WERI-Rb-1 (cell line): Measurements from ENCODE around the gene KCNC3.

ENCODE experiments used
- DNase-seq: peaks from one replicate; pipeline ENCODE4 v3.0.0-alpha.2; 2020
- H3K27ac ChIP-seq: fragments of 250-450 bp; sonication (Bioruptor Pico); 2 replicates; pipeline ENCODE4 v1.5.1; 2020; ENCODE audit warnings: mild to moderate bottlenecking, moderate library complexity
- H3K27me3 ChIP-seq: fragments of 250-450 bp; sonication (Bioruptor Pico); 2 replicates; pipeline ENCODE4 v1.5.1; 2021; ENCODE audit warnings: mild to moderate bottlenecking, low read depth, moderate library complexity; ENCODE audit not compliant: insufficient read depth, severe bottlenecking
- H3K36me3 ChIP-seq: fragments of 250-450 bp; sonication (Bioruptor Pico); 2 replicates; pipeline ENCODE4 v1.5.1; 2020; ENCODE audit warnings: mild to moderate bottlenecking, moderate library complexity
- H3K4me3 ChIP-seq: 2 replicates; pipeline ENCODE4 v1.5.1; 2011; ENCODE audit warnings: low read depth, mild to moderate bottlenecking, control low read depth, low read length
- H3K9me3 ChIP-seq: fragments of 250-450 bp; sonication (Bioruptor Pico); 2 replicates; pipeline ENCODE4 v1.5.1; 2021; ENCODE audit warnings: mild to moderate bottlenecking, moderate library complexity; ENCODE audit not compliant: severe bottlenecking
- CTCF ChIP-seq: IDR thresholded peaks from 2 replicates; pipeline ENCODE4 v1.5.1; 2011; ENCODE audit warnings: low read depth, mild to moderate bottlenecking, control low read depth, inconsistent platforms, low read length

KCNC3 gene

GRCh38 chr19:50329146-50329925, at the start of gene KCNC3:
TSS of gene KCNC3 (minus strand) at chr19:50329377. CDS start at chr19:50329082, 295 bp downstream.
- peak; percentile 100 for DNase-seq
- Histone ChIP-seq H3K4me3 (peak within 1 kb of the TSS; percentile 61), H3K27me3 (no peaks in the 10 kb centered on the region), H3K27ac (peak within 1 kb of the TSS; percentile 83), H3K9me3 (peaks cover 3% of the 10 kb centered on the region), H3K36me3 (no peaks in the 10 kb centered on the region)
- TF ChIP-seq CTCF, result no peak

- Histone ChIP-seq H3K27me3 (no peaks in the 10 kb centered on the region), H3K27ac (no peak overlapping the region), H3K36me3 (peaks cover 56% of the 10 kb centered on the region), H3K9me3 (no peaks in the 10 kb centered on the region), H3K4me3 (no peak overlapping the region)
- TF ChIP-seq CTCF, result no peak
- DNase-seq, result no peak
These were observed 49.7 kb upstream of the KCNC3 start for GRCh38 chr19:50378863-50379236.

GRCh38 chr19:50378169-50378862, 49.1 kb upstream of the KCNC3 start:
- TF ChIP-seq CTCF, result no peak
- Histone ChIP-seq H3K9me3 (no peaks in the 10 kb centered on the region), H3K36me3 (peaks cover 55% of the 10 kb centered on the region), H3K27me3 (no peaks in the 10 kb centered on the region), H3K27ac (no peak overlapping the region), H3K4me3 (no peak overlapping the region)
- DNase-seq, result no peak

GRCh38 chr19:50377517-50377916, 48.3 kb upstream of the KCNC3 start:
- Histone ChIP-seq H3K27ac (no peak overlapping the region), H3K36me3 (peaks cover 47% of the 10 kb centered on the region), H3K27me3 (no peaks in the 10 kb centered on the region), H3K9me3 (no peaks in the 10 kb centered on the region), H3K4me3 (no peak overlapping the region)
- no peak for DNase-seq
- TF ChIP-seq CTCF, result no peak

GRCh38 chr19:50377051-50377461, 47.9 kb upstream of the KCNC3 start:
- DNase-seq, result peak; percentile 50

More at GRCh38 chr19:50377051-50377461, 47.9 kb upstream of the KCNC3 start:
- H3K4me3 ChIP-seq, result no peak overlapping the region
- TF ChIP-seq CTCF, result no peak
- H3K27ac ChIP-seq, result no peak overlapping the region
- H3K9me3 ChIP-seq, result no peaks in the 10 kb centered on the region
- H3K36me3 ChIP-seq, result peaks cover 43% of the 10 kb centered on the region
- no peaks in the 10 kb centered on the region for H3K27me3 ChIP-seq
